Loucy (cell line): ENCODE results near the gene SLC9A8.

Experiments
- H2AFZ ChIP-seq: fragments of 200-600 bp; sonication (generic); 2 replicates; pipeline ENCODE4 v1.6.0; 2016; ENCODE audit warnings: antibody characterized with exemption, mild to moderate bottlenecking, low read length, moderate library complexity
- H3F3A ChIP-seq: fragments of 200-600 bp; 2 replicates; pipeline ENCODE4 v1.6.0; 2016; ENCODE audit warnings: antibody characterized with exemption, low read depth, mild to moderate bottlenecking
- H3K27me3 ChIP-seq: fragments of 200-600 bp; sonication (generic); 2 replicates; pipeline ENCODE4 v1.6.1; 2014; ENCODE audit warnings: low read length, mild to moderate bottlenecking; ENCODE audit not compliant: insufficient read depth, poor library complexity, severe bottlenecking
- H3K36me3 ChIP-seq: fragments of 200-600 bp; sonication (generic); 2 replicates; pipeline ENCODE4 v1.6.1; 2016; ENCODE audit warnings: low read length; ENCODE audit not compliant: insufficient read depth
- H3K4me1 ChIP-seq: fragments of 200-600 bp; sonication (generic); 2 replicates; pipeline ENCODE4 v1.5.1; 2014; ENCODE audit warnings: low read length, mild to moderate bottlenecking; ENCODE audit not compliant: insufficient read depth, poor library complexity, severe bottlenecking
- H3K4me2 ChIP-seq: fragments of 200-600 bp; sonication (generic); 2 replicates; pipeline ENCODE4 v1.6.0; 2014; ENCODE audit warnings: antibody characterized with exemption, low read length, low read depth, mild to moderate bottlenecking; ENCODE audit not compliant: poor library complexity, severe bottlenecking
- H3K4me3 ChIP-seq: fragments of 200-600 bp; sonication (generic); 2 replicates; pipeline ENCODE4 v1.5.1; 2014; ENCODE audit warnings: low read length, mild to moderate bottlenecking, mixed read lengths; ENCODE audit not compliant: poor library complexity, severe bottlenecking
- H3K79me2 ChIP-seq: fragments of 200-600 bp; sonication (generic); 2 replicates; pipeline ENCODE4 v1.6.1; 2014; ENCODE audit warnings: low read length; ENCODE audit not compliant: insufficient read depth
- H3K9ac ChIP-seq: fragments of 200-600 bp; sonication (generic); 2 replicates; pipeline ENCODE4 v1.6.0; 2014; ENCODE audit warnings: mild to moderate bottlenecking, low read depth, low read length, moderate library complexity; ENCODE audit not compliant: poor library complexity, severe bottlenecking
- H3K9me2 ChIP-seq: fragments of 200-600 bp; sonication (generic); replicated peaks from 2 replicates; pipeline ENCODE4 v1.6.1; 2016; ENCODE audit warnings: low read depth, low read length, mixed read lengths
- H3K9me3 ChIP-seq: fragments of 200-600 bp; sonication (generic); 2 replicates; pipeline ENCODE4 v1.6.1; 2014; ENCODE audit warnings: mild to moderate bottlenecking, antibody characterized with exemption, low read length, low read depth; ENCODE audit not compliant: insufficient read depth
- H4K20me1 ChIP-seq: fragments of 200-600 bp; sonication (generic); 2 replicates; pipeline ENCODE4 v1.6.0; 2014; ENCODE audit warnings: antibody characterized with exemption, low read length, mild to moderate bottlenecking; ENCODE audit not compliant: insufficient read depth, poor library complexity, severe bottlenecking
- CTCF ChIP-seq: fragments of 200-600 bp; sonication (generic); conservative IDR thresholded peaks from 2 replicates; pipeline ENCODE4 v1.5.1; 2014; ENCODE audit warnings: mild to moderate bottlenecking, antibody characterized with exemption, low read length
- EZH2phosphoT487 ChIP-seq: fragments of 200-600 bp; IDR thresholded peaks from 2 replicates; pipeline ENCODE4 v1.6.1; 2018; ENCODE audit warnings: antibody characterized with exemption, mild to moderate bottlenecking, moderate library complexity, borderline replicate concordance

The SLC9A8 gene

GRCh38 chr20:49838546-49838945 is 25.9 kb downstream of the SLC9A8 start:
- H3K4me1 ChIP-seq = no peaks in the 10 kb centered on the region
- no peaks in the 10 kb centered on the region for H3K79me2 ChIP-seq
- TF ChIP-seq CTCF = no peak
- TF ChIP-seq EZH2phosphoT487 = no peak
- no peaks in the 10 kb centered on the region for H3K9me3 ChIP-seq
- H3K27me3 ChIP-seq = no peaks in the 10 kb centered on the region
- H3K36me3 ChIP-seq = peaks cover 4% of the 10 kb centered on the region; the same call in 1 of the 2 replicates
- no peak overlapping the region for H3K9ac ChIP-seq
- H2AFZ ChIP-seq = no peak overlapping the region
- H3K4me2 ChIP-seq = no peak overlapping the region
- no peak overlapping the region for H3K4me3 ChIP-seq
- H3F3A ChIP-seq = no peaks in the 10 kb centered on the region
- H4K20me1 ChIP-seq = no peaks in the 10 kb centered on the region
- H3K9me2 ChIP-seq = no peaks in the 10 kb centered on the region

GRCh38 chr20:49843139-49843538 is 30.5 kb downstream of the SLC9A8 start:
- H3K4me1 ChIP-seq = no peaks in the 10 kb centered on the region
- no peaks in the 10 kb centered on the region for H3K79me2 ChIP-seq
- TF ChIP-seq CTCF (no peak), EZH2phosphoT487 (no peak)
- peaks cover 9% of the 10 kb centered on the region; the same call in 1 of the 2 replicates for H3K36me3 ChIP-seq
- no peaks in the 10 kb centered on the region for H3F3A ChIP-seq
- no peak overlapping the region for H3K9ac ChIP-seq
- H3K9me2 ChIP-seq = no peaks in the 10 kb centered on the region
- no peak overlapping the region for H3K4me2 ChIP-seq
- no peak overlapping the region for H3K4me3 ChIP-seq
- H3K9me3 ChIP-seq = no peaks in the 10 kb centered on the region
- no peak overlapping the region for H2AFZ ChIP-seq
- H4K20me1 ChIP-seq = no peaks in the 10 kb centered on the region
- H3K27me3 ChIP-seq = no peaks in the 10 kb centered on the region

GRCh38 chr20:49843770-49844380 is 31.2 kb downstream of the SLC9A8 start:
- no peaks in the 10 kb centered on the region for H3K4me1 ChIP-seq

More at GRCh38 chr20:49843770-49844380, 31.2 kb downstream of the SLC9A8 start:
- no peak overlapping the region for H3K9ac ChIP-seq
- H3F3A ChIP-seq = no peaks in the 10 kb centered on the region
- no peak overlapping the region for H3K4me2 ChIP-seq
- no peaks in the 10 kb centered on the region for H3K27me3 ChIP-seq
- no peaks in the 10 kb centered on the region for H3K9me2 ChIP-seq
- H4K20me1 ChIP-seq = no peaks in the 10 kb centered on the region
- no peak overlapping the region for H3K4me3 ChIP-seq
- no peaks in the 10 kb centered on the region for H3K79me2 ChIP-seq
- TF ChIP-seq EZH2phosphoT487 (no peak), CTCF (no peak)
- H2AFZ ChIP-seq = no peak overlapping the region
- peaks cover 17% of the 10 kb centered on the region; the same call in 1 of the 2 replicates for H3K36me3 ChIP-seq
- H3K9me3 ChIP-seq = no peaks in the 10 kb centered on the region
